Neural cell (in vitro differentiated cells): Measurements from ENCODE around the gene ATP5ME.

Experiments used
- CTCF ChIP-seq: fragments of 450-650 bp; IDR thresholded peaks from 2 replicates; pipeline ENCODE4 v1.5.1; 2014; ENCODE audit warnings: antibody characterized with exemption, mild to moderate bottlenecking, moderate library complexity; ENCODE audit not compliant: poor library complexity, severe bottlenecking
- EP300 ChIP-seq: fragments of 450-650 bp; conservative IDR thresholded peaks from 2 replicates; pipeline ENCODE4 v1.6.1; 2014; ENCODE audit warnings: antibody characterized with exemption, mild to moderate bottlenecking, moderate library complexity; ENCODE audit not compliant: poor library complexity, severe bottlenecking
- EZH2 ChIP-seq: fragments of 200-600, 300-800 bp; shearing (Covaris generic), sonication (generic); IDR thresholded peaks from 2 replicates; pipeline ENCODE4 v1.6.1; 2014; ENCODE audit warnings: antibody characterized with exemption, low read length, borderline replicate concordance, mild to moderate bottlenecking; ENCODE audit not compliant: insufficient read depth, poor library complexity, severe bottlenecking
- POLR2AphosphoS5 ChIP-seq: IDR thresholded peaks from 2 replicates; pipeline ENCODE4 v1.6.1; 2012
- RAD21 ChIP-seq: fragments of 450-650 bp; conservative IDR thresholded peaks from 2 replicates; pipeline ENCODE4 v1.6.1; 2014; ENCODE audit warnings: antibody characterized with exemption, mild to moderate bottlenecking, moderate library complexity
- REST ChIP-seq: IDR thresholded peaks from 2 replicates; pipeline ENCODE4 v1.6.1; 2012; ENCODE audit warnings: borderline replicate concordance

- TF ChIP-seq CTCF (no peak), RAD21 (no peak), REST (no peak), EZH2 (no peak), EP300 (no peak), POLR2AphosphoS5 (no peak)
Observed at GRCh38 chr4:648579-649292, 25.3 kb downstream of the ATP5ME start.
